ENCODE results near the gene KITLG. TPM values are rescaled to one million over a fixed set of nuclear protein-coding genes. Genes with fewer than 3 reads are reported as not detected.

Gene KITLG
- total and polyA plus RNA-seq, 8 donors, result 1.5 to 14.3 (median 5.1) TPM

- DNase-seq, result no peak
- 73 to 80% methylated on average over 3 of the region's 3 CpGs for WGBS, 2 donors
- Histone ChIP-seq H3K4me3 (no peak overlapping the region), H3K27me3 (no peaks in the 10 kb centered on the region), H3K27ac (no peak overlapping the region), H3K9me3 (no peaks in the 10 kb centered on the region), H3K4me1 (peaks cover 0 to 6% (median 0%) of the 10 kb centered on the region in 3 donors), H3K36me3 (no peaks in the 10 kb centered on the region)
- intact Hi-C loops (cut with DNase I), result no loop called here
- no peak for FAIRE-seq
- no peak for ATAC-seq
- TF ChIP-seq, protein P1, sequence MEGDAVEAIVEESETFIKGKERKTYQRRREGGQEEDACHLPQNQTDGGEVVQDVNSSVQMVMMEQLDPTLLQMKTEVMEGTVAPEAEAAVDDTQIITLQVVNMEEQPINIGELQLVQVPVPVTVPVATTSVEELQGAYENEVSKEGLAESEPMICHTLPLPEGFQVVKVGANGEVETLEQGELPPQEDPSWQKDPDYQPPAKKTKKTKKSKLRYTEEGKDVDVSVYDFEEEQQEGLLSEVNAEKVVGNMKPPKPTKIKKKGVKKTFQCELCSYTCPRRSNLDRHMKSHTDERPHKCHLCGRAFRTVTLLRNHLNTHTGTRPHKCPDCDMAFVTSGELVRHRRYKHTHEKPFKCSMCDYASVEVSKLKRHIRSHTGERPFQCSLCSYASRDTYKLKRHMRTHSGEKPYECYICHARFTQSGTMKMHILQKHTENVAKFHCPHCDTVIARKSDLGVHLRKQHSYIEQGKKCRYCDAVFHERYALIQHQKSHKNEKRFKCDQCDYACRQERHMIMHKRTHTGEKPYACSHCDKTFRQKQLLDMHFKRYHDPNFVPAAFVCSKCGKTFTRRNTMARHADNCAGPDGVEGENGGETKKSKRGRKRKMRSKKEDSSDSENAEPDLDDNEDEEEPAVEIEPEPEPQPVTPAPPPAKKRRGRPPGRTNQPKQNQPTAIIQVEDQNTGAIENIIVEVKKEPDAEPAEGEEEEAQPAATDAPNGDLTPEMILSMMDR (IDR thresholded peaks at IDR 0.05), result no peak
Measured at GRCh38 chr12:88624911-88625310, 44.6 kb upstream of the KITLG start.

DNA sequence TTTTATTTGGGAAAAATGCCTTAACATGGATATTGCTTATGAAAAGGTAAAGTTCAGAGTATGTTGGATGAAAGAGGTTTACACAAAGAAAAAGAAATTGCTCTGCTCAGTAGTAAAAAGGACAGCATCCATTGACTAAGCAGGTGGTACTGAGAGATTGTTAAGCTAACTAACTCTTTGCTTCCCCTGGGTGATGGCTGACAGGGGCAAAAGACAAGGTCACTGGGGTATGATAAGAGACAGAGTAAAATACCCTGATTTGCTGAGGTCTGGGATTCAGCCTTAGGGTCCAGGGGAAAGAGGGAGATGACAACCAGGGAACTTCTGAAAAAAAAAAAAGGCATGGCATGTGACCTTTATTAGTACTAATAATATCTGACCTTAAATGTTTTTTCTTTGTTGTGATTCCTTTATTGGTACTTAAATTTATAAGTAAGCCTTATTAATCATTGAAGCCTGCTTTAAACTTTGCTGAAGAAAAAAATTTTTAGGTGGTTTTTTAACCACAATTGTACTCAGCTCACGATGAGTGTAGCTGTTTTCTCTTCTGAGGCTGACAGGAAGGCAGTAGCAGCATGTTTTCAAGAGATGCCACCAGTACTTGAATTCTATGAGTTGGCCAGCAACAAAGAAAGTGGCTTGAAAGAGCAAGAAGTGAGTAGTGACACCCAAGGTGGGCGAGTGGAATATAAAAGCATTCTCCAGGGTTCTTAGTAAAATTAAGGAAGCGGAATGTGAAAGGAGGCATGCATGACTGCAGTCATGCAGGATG is 43.7 kb upstream of the KITLG start:
- 84 to 97% methylated on average over 3 of the region's 3 CpGs for WGBS, 2 donors
- no peaks in the 10 kb centered on the region for H3K9me3 ChIP-seq
- no peak overlapping the region for H3K4me3 ChIP-seq
- no peaks in the 10 kb centered on the region for H3K27me3 ChIP-seq
- DNase-seq (no peak), FAIRE-seq (no peak), ATAC-seq (no peak)
- H3K36me3 ChIP-seq, result no peaks in the 10 kb centered on the region
- intact Hi-C loops (cut with DNase I), result no loop called here
- TF ChIP-seq, protein P1 (IDR thresholded peaks at IDR 0.05), result no peak
- peaks cover 0 to 6% (median 0%) of the 10 kb centered on the region in 3 donors for H3K4me1 ChIP-seq
- no peak overlapping the region for H3K27ac ChIP-seq

- intact Hi-C loops (cut with DNase I), result no loop called here
- TF ChIP-seq, protein P1 (IDR thresholded peaks at IDR 0.05), result no peak
- DNase-seq (no peak), ATAC-seq (no peak), FAIRE-seq (no peak)
- no peaks in the 10 kb centered on the region for H3K4me1 ChIP-seq
- H3K36me3 ChIP-seq, result no peaks in the 10 kb centered on the region
- H3K4me3 ChIP-seq, result no peak overlapping the region
- H3K27me3 ChIP-seq, result no peaks in the 10 kb centered on the region
- H3K27ac ChIP-seq, result no peak overlapping the region
- WGBS, 2 donors, result 74 to 92% methylated on average over 1 of the region's 1 CpG
- no peaks in the 10 kb centered on the region for H3K9me3 ChIP-seq
Measured at GRCh38 chr12:88617352-88617751, 37.1 kb upstream of the KITLG start.

- DNase-seq, result no peak
- no peaks in the 10 kb centered on the region for H3K27me3 ChIP-seq
- H3K9me3 ChIP-seq, result no peaks in the 10 kb centered on the region
- no peaks in the 10 kb centered on the region for H3K4me1 ChIP-seq
- WGBS, 2 donors, result 90 to 97% methylated on average over 1 of the region's 1 CpG
- TF ChIP-seq, protein P1 (IDR thresholded peaks at IDR 0.05), result no peak
- intact Hi-C loops (cut with DNase I), result no loop called here
- no peak overlapping the region for H3K27ac ChIP-seq
- no peaks in the 10 kb centered on the region for H3K36me3 ChIP-seq
- ATAC-seq, result no peak
- FAIRE-seq, result no peak
- no peak overlapping the region for H3K4me3 ChIP-seq
Measured at GRCh38 chr12:88615490-88615889, 35.2 kb upstream of the KITLG start.

GRCh38 chr12:88604646-88605045 is 24.4 kb upstream of the KITLG start:
- TF ChIP-seq, protein P1 (IDR thresholded peaks at IDR 0.05), result no peak
- Histone ChIP-seq H3K9me3 (no peaks in the 10 kb centered on the region), H3K4me1 (no peaks in the 10 kb centered on the region), H3K36me3 (no peaks in the 10 kb centered on the region), H3K27me3 (no peaks in the 10 kb centered on the region), H3K27ac (no peak overlapping the region), H3K4me3 (no peak overlapping the region)
- ATAC-seq (no peak), DNase-seq (no peak), FAIRE-seq (no peak)
- intact Hi-C loops (cut with DNase I), result no loop called here

Data from pancreas (tissue), 10 donors.